ENCODE measurements around the gene SPINK1.

DNA sequence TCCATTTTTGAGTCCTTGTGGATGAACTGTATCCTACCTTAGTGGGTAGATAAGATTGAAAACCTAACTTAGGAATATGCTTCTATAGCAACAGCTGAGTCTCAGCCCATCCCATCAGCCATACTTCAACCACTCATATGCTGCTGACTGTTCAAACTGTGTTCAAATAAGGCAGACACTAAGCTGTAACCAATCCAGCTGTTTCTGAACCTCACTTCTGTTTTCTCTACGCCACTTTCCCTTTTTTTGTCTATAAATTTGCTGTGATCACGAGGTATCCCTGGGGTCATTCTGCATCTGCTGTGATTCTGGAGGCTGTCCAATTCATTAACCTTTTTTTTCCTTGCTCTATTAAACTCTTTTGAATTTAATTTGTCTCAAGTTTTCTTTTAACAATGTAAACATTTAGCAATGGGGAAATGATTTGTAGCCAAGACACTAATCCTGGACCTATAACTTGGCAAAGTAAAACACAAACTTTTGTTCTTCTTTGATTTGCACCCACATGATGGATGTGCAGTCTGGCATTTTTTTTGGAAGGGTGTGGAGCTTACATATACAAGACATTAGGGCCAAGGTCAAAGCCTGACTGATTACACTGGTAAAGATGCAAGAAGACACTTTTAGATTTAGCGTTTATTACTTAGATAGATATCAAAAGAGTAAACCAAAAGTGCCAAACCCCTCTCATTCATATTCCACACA is 32.1 kb upstream of the SPINK1 start:
- TF ChIP-seq SP1 (IDR thresholded peaks at IDR 0.05) (no peak), L3MBTL2 (conservative IDR thresholded peaks at IDR 0.05) (no peak), NFRKB (IDR thresholded peaks at IDR 0.05) (no peak), HDGF (IDR thresholded peaks at IDR 0.05; ENCODE audit: borderline replicate concordance) (no peak), ELF4 (IDR thresholded peaks at IDR 0.05) (no peak), BHLHE40 (IDR thresholded peaks at IDR 0.05; ENCODE audit: borderline replicate concordance) (no peak), SUZ12 (IDR thresholded peaks at IDR 0.05) (no peak)
